A673 (cell line): ENCODE results near the gene KLHL35.

Source experiments
- CTCF ChIP-seq: fragments of 300-800, 200-600 bp; sonication (generic); conservative IDR thresholded peaks from 2 replicates; pipeline ENCODE4 v1.5.1; 2017; ENCODE audit warnings: low read depth, mild to moderate bottlenecking, antibody characterized with exemption, low read length, moderate library complexity, mixed read lengths
- EZH2 ChIP-seq: fragments of 200-600 bp; sonication (generic); IDR thresholded peaks from 2 replicates; pipeline ENCODE4 v1.6.1; 2017; ENCODE audit warnings: borderline replicate concordance, low read depth, mild to moderate bottlenecking, mixed read lengths, antibody characterized with exemption, low read length; ENCODE audit not compliant: poor library complexity, severe bottlenecking

- TF ChIP-seq CTCF = no peak
- TF ChIP-seq EZH2 = no peak
Measured at GRCh38 chr11:75468534-75469340, 35.7 kb upstream of the KLHL35 start.
